ENCODE results near the gene EIF2S1. TPM values are rescaled to one million over a fixed set of nuclear protein-coding genes. Genes with fewer than 3 reads are reported as not detected.

EIF2S1 gene
- total and polyA plus RNA-seq, 2 experiments from 2014 or later = 121 to 170 TPM

DNA sequence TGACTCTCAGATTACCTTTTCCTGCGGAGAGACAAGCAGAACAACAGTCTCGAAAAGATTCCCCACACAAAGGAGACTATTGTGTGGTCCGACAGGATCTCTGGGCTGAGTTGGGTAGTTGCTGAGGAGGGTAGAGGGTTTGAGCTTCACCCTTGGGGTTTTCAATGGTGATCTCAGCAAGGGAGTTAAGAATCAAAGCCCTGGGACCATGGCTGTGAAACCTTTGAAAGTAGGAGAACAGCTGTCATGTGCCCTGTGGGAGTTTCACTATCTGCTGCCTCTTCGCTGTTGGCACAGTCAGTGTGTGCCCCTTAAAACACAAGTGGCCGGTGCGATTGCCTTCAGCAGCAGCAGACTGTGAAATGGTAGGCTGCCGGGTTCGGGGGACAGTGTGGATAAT is 66.0 kb downstream of the EIF2S1 start:
- H3K27me3 Mint-ChIP-seq (ENCODE audit: insufficient read depth, low read depth, poor library complexity) = peaks cover 4% of the 10 kb centered on the region
- TF ChIP-seq NANOG (IDR thresholded peaks at IDR 0.05; ENCODE audit: borderline replicate concordance) (no peak), ZNF114 (CRISPR knock-in tag; IDR thresholded peaks at IDR 0.05) (no peak), EZH2phosphoT487 (IDR thresholded peaks at IDR 0.05; ENCODE audit: unreplicated experiment) (no peak), ZNF331 (CRISPR knock-in tag; IDR thresholded peaks at IDR 0.05; ENCODE audit: low read depth) (no peak), POLR2AphosphoS5 (IDR thresholded peaks at IDR 0.05; ENCODE audit: low read depth) (no peak), CREB1 (CRISPR knock-in tag; IDR thresholded peaks at IDR 0.05; ENCODE audit: low read depth) (no peak), JUNB (IDR thresholded peaks at IDR 0.05; ENCODE audit: unreplicated experiment) (no peak), EZH2 (IDR thresholded peaks at IDR 0.05; ENCODE audit: low read depth, unreplicated experiment) (no peak), STAT1 (IDR thresholded peaks at IDR 0.05; ENCODE audit: unreplicated experiment) (no peak)
- TF ChIP-seq, protein P1, sequence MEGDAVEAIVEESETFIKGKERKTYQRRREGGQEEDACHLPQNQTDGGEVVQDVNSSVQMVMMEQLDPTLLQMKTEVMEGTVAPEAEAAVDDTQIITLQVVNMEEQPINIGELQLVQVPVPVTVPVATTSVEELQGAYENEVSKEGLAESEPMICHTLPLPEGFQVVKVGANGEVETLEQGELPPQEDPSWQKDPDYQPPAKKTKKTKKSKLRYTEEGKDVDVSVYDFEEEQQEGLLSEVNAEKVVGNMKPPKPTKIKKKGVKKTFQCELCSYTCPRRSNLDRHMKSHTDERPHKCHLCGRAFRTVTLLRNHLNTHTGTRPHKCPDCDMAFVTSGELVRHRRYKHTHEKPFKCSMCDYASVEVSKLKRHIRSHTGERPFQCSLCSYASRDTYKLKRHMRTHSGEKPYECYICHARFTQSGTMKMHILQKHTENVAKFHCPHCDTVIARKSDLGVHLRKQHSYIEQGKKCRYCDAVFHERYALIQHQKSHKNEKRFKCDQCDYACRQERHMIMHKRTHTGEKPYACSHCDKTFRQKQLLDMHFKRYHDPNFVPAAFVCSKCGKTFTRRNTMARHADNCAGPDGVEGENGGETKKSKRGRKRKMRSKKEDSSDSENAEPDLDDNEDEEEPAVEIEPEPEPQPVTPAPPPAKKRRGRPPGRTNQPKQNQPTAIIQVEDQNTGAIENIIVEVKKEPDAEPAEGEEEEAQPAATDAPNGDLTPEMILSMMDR (conservative IDR thresholded peaks at IDR 0.05; ENCODE audit: low read depth in 2 of 2) = no peak
- TF ChIP-seq, protein P2, sequence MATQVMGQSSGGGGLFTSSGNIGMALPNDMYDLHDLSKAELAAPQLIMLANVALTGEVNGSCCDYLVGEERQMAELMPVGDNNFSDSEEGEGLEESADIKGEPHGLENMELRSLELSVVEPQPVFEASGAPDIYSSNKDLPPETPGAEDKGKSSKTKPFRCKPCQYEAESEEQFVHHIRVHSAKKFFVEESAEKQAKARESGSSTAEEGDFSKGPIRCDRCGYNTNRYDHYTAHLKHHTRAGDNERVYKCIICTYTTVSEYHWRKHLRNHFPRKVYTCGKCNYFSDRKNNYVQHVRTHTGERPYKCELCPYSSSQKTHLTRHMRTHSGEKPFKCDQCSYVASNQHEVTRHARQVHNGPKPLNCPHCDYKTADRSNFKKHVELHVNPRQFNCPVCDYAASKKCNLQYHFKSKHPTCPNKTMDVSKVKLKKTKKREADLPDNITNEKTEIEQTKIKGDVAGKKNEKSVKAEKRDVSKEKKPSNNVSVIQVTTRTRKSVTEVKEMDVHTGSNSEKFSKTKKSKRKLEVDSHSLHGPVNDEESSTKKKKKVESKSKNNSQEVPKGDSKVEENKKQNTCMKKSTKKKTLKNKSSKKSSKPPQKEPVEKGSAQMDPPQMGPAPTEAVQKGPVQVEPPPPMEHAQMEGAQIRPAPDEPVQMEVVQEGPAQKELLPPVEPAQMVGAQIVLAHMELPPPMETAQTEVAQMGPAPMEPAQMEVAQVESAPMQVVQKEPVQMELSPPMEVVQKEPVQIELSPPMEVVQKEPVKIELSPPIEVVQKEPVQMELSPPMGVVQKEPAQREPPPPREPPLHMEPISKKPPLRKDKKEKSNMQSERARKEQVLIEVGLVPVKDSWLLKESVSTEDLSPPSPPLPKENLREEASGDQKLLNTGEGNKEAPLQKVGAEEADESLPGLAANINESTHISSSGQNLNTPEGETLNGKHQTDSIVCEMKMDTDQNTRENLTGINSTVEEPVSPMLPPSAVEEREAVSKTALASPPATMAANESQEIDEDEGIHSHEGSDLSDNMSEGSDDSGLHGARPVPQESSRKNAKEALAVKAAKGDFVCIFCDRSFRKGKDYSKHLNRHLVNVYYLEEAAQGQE (IDR thresholded peaks at IDR 0.05; ENCODE audit: unreplicated experiment) = no peak
- TF ChIP-seq, protein P3, sequence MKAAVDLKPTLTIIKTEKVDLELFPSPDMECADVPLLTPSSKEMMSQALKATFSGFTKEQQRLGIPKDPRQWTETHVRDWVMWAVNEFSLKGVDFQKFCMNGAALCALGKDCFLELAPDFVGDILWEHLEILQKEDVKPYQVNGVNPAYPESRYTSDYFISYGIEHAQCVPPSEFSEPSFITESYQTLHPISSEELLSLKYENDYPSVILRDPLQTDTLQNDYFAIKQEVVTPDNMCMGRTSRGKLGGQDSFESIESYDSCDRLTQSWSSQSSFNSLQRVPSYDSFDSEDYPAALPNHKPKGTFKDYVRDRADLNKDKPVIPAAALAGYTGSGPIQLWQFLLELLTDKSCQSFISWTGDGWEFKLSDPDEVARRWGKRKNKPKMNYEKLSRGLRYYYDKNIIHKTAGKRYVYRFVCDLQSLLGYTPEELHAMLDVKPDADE (IDR thresholded peaks at IDR 0.05) = no peak
- TF ChIP-seq, protein P4, sequence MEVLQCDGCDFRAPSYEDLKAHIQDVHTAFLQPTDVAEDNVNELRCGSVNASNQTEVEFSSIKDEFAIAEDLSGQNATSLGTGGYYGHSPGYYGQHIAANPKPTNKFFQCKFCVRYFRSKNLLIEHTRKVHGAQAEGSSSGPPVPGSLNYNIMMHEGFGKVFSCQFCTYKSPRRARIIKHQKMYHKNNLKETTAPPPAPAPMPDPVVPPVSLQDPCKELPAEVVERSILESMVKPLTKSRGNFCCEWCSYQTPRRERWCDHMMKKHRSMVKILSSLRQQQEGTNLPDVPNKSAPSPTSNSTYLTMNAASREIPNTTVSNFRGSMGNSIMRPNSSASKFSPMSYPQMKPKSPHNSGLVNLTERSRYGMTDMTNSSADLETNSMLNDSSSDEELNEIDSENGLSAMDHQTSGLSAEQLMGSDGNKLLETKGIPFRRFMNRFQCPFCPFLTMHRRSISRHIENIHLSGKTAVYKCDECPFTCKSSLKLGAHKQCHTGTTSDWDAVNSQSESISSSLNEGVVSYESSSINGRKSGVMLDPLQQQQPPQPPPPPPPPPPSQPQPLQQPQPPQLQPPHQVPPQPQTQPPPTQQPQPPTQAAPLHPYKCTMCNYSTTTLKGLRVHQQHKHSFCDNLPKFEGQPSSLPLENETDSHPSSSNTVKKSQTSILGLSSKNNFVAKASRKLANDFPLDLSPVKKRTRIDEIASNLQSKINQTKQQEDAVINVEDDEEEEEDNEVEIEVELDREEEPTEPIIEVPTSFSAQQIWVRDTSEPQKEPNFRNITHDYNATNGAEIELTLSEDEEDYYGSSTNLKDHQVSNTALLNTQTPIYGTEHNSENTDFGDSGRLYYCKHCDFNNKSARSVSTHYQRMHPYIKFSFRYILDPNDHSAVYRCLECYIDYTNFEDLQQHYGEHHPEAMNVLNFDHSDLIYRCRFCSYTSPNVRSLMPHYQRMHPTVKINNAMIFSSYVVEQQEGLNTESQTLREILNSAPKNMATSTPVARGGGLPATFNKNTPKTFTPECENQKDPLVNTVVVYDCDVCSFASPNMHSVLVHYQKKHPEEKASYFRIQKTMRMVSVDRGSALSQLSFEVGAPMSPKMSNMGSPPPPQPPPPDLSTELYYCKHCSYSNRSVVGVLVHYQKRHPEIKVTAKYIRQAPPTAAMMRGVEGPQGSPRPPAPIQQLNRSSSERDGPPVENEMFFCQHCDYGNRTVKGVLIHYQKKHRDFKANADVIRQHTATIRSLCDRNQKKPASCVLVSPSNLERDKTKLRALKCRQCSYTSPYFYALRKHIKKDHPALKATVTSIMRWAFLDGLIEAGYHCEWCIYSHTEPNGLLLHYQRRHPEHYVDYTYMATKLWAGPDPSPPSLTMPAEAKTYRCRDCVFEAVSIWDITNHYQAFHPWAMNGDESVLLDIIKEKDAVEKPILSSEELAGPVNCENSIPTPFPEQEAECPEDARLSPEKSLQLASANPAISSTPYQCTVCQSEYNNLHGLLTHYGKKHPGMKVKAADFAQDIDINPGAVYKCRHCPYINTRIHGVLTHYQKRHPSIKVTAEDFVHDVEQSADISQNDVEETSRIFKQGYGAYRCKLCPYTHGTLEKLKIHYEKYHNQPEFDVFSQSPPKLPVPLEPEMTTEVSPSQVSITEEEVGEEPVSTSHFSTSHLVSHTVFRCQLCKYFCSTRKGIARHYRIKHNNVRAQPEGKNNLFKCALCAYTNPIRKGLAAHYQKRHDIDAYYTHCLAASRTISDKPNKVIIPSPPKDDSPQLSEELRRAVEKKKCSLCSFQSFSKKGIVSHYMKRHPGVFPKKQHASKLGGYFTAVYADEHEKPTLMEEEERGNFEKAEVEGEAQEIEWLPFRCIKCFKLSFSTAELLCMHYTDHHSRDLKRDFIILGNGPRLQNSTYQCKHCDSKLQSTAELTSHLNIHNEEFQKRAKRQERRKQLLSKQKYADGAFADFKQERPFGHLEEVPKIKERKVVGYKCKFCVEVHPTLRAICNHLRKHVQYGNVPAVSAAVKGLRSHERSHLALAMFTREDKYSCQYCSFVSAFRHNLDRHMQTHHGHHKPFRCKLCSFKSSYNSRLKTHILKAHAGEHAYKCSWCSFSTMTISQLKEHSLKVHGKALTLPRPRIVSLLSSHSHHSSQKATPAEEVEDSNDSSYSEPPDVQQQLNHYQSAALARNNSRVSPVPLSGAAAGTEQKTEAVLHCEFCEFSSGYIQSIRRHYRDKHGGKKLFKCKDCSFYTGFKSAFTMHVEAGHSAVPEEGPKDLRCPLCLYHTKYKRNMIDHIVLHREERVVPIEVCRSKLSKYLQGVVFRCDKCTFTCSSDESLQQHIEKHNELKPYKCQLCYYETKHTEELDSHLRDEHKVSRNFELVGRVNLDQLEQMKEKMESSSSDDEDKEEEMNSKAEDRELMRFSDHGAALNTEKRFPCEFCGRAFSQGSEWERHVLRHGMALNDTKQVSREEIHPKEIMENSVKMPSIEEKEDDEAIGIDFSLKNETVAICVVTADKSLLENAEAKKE (CRISPR knock-in tag; IDR thresholded peaks at IDR 0.05) = no peak
- Histone ChIP-seq H3K79me2 (replicated peaks; ENCODE audit: insufficient read depth) (no peaks in the 10 kb centered on the region), H3K4me1 (ENCODE audit: insufficient read depth) (peaks cover 4% of the 10 kb centered on the region; the same call in 1 of the 2 replicates), H3K27me3 (ENCODE audit: insufficient read depth) (no peaks in the 10 kb centered on the region), H3K36me3 (ENCODE audit: insufficient read depth) (no peaks in the 10 kb centered on the region), H2AFZ (peak overlapping the region; percentile 72; the same call in 1 of the 2 replicates), H4K20me1 (replicated peaks; ENCODE audit: insufficient read depth) (no peaks in the 10 kb centered on the region), H3K4me2 (no peak overlapping the region), H3K27ac (ENCODE audit: low read depth) (no peak overlapping the region), H3K4me3 (no peak overlapping the region), H3F3A (replicated peaks; ENCODE audit: low read depth) (no peaks in the 10 kb centered on the region), H3K9me2 (ENCODE audit: insufficient read depth) (no peaks in the 10 kb centered on the region)
- H3K4me1 Mint-ChIP-seq = peaks cover 11% of the 10 kb centered on the region; the same call in 2 of the 3 replicates
- H3K36me3 Mint-ChIP-seq (ENCODE audit: low read depth) = no peaks in the 10 kb centered on the region
- H3K9me3 Mint-ChIP-seq = no peaks in the 10 kb centered on the region
- no peak overlapping the region for H3K4me3 Mint-ChIP-seq
- H3K27ac Mint-ChIP-seq = no peak overlapping the region
- no peak for ATAC-seq
- no peak for DNase-seq (ENCODE audit: low spot score)

Measured in GM23338 (cell line).